Mesendoderm (in vitro differentiated cells): ENCODE measurements around the gene PRKAR2B.
A peak's percentile ranks its signal among the peaks of the same experiment; 100 is the strongest.

Source experiments
- DNase-seq: peaks from one replicate; pipeline ENCODE4 v3.0.0; 2013
- H2AK5ac ChIP-seq: 2 replicates; pipeline ENCODE4 v1.6.1; 2013; ENCODE audit warnings: low read length, inconsistent platforms
- H2BK120ac ChIP-seq: 2 replicates; pipeline ENCODE4 v1.6.1; 2013; ENCODE audit warnings: low read depth, mild to moderate bottlenecking, low read length, moderate library complexity, mixed read lengths
- H2BK15ac ChIP-seq: replicated peaks from 2 replicates; pipeline ENCODE4 v1.6.1; 2013; ENCODE audit warnings: low read depth, mild to moderate bottlenecking, moderate library complexity
- H2BK5ac ChIP-seq: 2 replicates; pipeline ENCODE4 v1.6.1; 2013; ENCODE audit warnings: low read length, inconsistent platforms
- H3K18ac ChIP-seq: 2 replicates; pipeline ENCODE4 v1.6.1; 2013; ENCODE audit warnings: mild to moderate bottlenecking, low read length, mixed read lengths
- H3K23ac ChIP-seq: one replicate; pipeline ENCODE4 v1.6.1; 2013; ENCODE audit warnings: low read length
- H3K27ac ChIP-seq: 2 replicates; pipeline ENCODE4 v1.5.1; 2013; ENCODE audit warnings: low read depth, mild to moderate bottlenecking, inconsistent platforms, low read length, moderate library complexity
- H3K27me3 ChIP-seq: 2 replicates; pipeline ENCODE4 v1.6.1; 2013; ENCODE audit warnings: low read length, control low read depth, mild to moderate bottlenecking, inconsistent platforms; ENCODE audit not compliant: insufficient read depth, poor library complexity
- H3K36me3 ChIP-seq: 2 replicates; pipeline ENCODE4 v1.6.1; 2013; ENCODE audit warnings: low read length, inconsistent platforms; ENCODE audit not compliant: control insufficient read depth, insufficient read depth
- H3K4ac ChIP-seq: one replicate; pipeline ENCODE4 v1.6.1; 2013; ENCODE audit warnings: low read depth, mild to moderate bottlenecking, low read length, moderate library complexity
- H3K4me1 ChIP-seq: 2 replicates; pipeline ENCODE4 v1.6.1; 2013; ENCODE audit warnings: low read depth, low read length, inconsistent platforms; ENCODE audit not compliant: control insufficient read depth
- H3K4me2 ChIP-seq: 2 replicates; pipeline ENCODE4 v1.6.1; 2013; ENCODE audit warnings: low read length
- H3K4me3 ChIP-seq: 2 replicates; pipeline ENCODE4 v1.5.1; 2013; ENCODE audit warnings: mild to moderate bottlenecking, low read length
- H3K56ac ChIP-seq: one replicate; pipeline ENCODE4 v1.6.1; 2013; ENCODE audit warnings: low read length
- H3K79me1 ChIP-seq: 2 replicates; pipeline ENCODE4 v1.6.1; 2013; ENCODE audit warnings: low read length, inconsistent platforms
- H3K79me2 ChIP-seq: 2 replicates; pipeline ENCODE4 v1.6.1; 2013; ENCODE audit warnings: mild to moderate bottlenecking, low read length; ENCODE audit not compliant: control insufficient read depth, insufficient read depth
- H3K9ac ChIP-seq: 2 replicates; pipeline ENCODE4 v1.6.1; 2013; ENCODE audit warnings: low read length, inconsistent platforms
- H4K5ac ChIP-seq: one replicate; pipeline ENCODE4 v1.6.1; 2013; ENCODE audit warnings: low read length
- H4K8ac ChIP-seq: one replicate; pipeline ENCODE4 v1.6.1; 2013; ENCODE audit warnings: low read depth, mild to moderate bottlenecking, control low read depth, low read length, moderate library complexity
- WGBS: extraction: QIAGEN DNeasy Blood & Tissue Kit; methylation state at CpG from one replicate; pipeline ENCODE4 v1.1.7; 2013; ENCODE audit warnings: low lambda C conversion rate, missing lambda C conversion rate; ENCODE audit not compliant: insufficient coverage; ENCODE audit errors: extremely low coverage; 5-methylcytosine and 5-hydroxymethylcytosine counted together

Gene PRKAR2B

DNA sequence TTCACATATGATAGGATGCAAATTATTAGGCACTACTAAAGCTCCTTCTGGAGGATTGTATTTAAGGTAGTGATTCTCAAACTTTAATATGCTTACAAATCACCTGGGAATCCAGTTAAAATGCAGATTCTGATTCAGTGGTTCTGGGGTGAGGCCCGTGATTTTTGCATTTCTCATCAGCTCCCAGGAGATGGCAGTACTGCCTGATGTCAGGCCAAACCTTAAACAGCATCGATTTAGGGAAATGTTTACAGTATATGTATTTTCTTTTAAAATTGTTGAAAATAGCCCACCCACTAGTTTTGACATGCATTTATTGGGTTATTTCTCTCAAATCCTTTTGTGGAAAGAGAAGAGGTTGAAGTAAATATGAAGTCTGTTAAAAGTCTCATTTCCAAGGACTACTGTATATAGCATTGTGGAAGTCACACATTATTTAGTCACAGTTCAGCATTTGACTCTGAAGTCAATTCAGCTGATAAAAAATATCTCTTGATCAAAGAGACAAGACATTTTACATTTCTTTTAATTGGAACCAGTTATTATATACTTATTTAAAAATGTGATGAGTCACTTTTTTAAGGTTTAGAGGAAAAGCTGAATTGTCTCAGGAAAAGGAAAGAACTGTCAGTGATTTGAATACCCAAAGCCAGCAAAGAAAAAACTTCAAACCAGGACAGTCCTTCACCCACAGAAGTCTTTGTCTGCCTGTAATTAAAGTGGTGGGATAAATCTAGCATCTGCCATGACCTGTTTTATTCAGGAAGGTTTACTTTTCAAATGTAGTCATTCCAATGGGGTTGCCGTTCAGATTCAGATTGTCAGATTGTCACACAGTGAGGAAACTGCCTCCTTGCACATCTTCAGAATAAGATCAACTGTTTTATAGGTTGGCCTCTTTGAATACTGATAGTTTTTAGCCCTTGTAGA lies 103.2 kb downstream of the PRKAR2B start:
- peak; percentile 48 for DNase-seq
- no peak overlapping the region for H3K4me2 ChIP-seq

GRCh38 chr7:107148721-107149120 lies 104.2 kb downstream of the PRKAR2B start:
- no peaks in the 10 kb centered on the region for H3K79me2 ChIP-seq
- H2BK120ac ChIP-seq, result no peak overlapping the region
- no peaks in the 10 kb centered on the region for H3K4me1 ChIP-seq
- no peak overlapping the region for H2BK5ac ChIP-seq
- H3K36me3 ChIP-seq, result no peaks in the 10 kb centered on the region
- no peak overlapping the region for H3K4me3 ChIP-seq
- no peak overlapping the region for H3K23ac ChIP-seq
- H3K27ac ChIP-seq, result no peak overlapping the region
- no peak overlapping the region for H3K18ac ChIP-seq
- no peak overlapping the region for H2BK15ac ChIP-seq
- H3K27me3 ChIP-seq, result no peaks in the 10 kb centered on the region
- no peak overlapping the region for H3K4me2 ChIP-seq
- no peak overlapping the region for H3K9ac ChIP-seq
- WGBS, result no CpG with 5 or more reads among the region's 2 CpGs
- no peak for DNase-seq
- H3K79me1 ChIP-seq, result no peaks in the 10 kb centered on the region
- no peak overlapping the region for H3K4ac ChIP-seq
- no peak overlapping the region for H3K56ac ChIP-seq
- H2AK5ac ChIP-seq, result no peak overlapping the region
- no peak overlapping the region for H4K8ac ChIP-seq
- H4K5ac ChIP-seq, result no peak overlapping the region

More for the DNA sequence above, 103.2 kb downstream of the PRKAR2B start:
- Histone ChIP-seq H3K79me2 (no peaks in the 10 kb centered on the region), H3K4ac (no peak overlapping the region), H2AK5ac (no peak overlapping the region), H3K18ac (no peak overlapping the region), H3K56ac (no peak overlapping the region), H3K4me3 (no peak overlapping the region), H3K36me3 (no peaks in the 10 kb centered on the region), H2BK5ac (no peak overlapping the region), H3K27me3 (no peaks in the 10 kb centered on the region), H3K23ac (no peak overlapping the region), H3K79me1 (no peaks in the 10 kb centered on the region), H3K27ac (no peak overlapping the region), H2BK15ac (no peak overlapping the region), H3K9ac (no peak overlapping the region), H2BK120ac (no peak overlapping the region), H4K5ac (no peak overlapping the region), H4K8ac (no peak overlapping the region), H3K4me1 (no peaks in the 10 kb centered on the region)
- no CpG with 5 or more reads among the region's 3 CpGs for whole genome bisulfite sequencing

DNA sequence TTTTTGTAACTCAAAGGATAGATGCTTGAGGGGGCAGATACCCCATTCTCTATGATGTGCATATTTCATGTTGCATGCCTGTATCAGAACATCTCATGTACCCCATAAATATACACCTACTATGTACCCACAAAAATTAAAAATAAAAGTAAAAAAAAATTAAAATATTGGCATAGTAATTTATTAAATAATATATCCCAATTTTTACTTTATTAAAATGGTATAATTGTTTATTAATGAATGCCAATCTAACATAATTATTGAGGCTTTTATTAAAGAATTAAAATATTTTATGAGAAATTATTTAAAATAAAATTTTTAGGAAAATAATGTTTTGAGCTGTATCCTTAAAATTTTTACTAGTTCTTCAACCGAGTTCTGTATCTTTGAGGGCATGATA lies 105.4 kb downstream of the PRKAR2B start:
- no peak overlapping the region for H3K4me2 ChIP-seq
- H2BK15ac ChIP-seq, result no peak overlapping the region
- WGBS, result 100% methylated on average over 1 of the region's 1 CpG
- H3K4me1 ChIP-seq, result no peaks in the 10 kb centered on the region
- no peak overlapping the region for H4K5ac ChIP-seq
- H3K4ac ChIP-seq, result no peak overlapping the region
- no peak overlapping the region for H2BK120ac ChIP-seq
- H3K79me2 ChIP-seq, result no peaks in the 10 kb centered on the region
- H3K56ac ChIP-seq, result no peak overlapping the region
- H2AK5ac ChIP-seq, result no peak overlapping the region
- no peak overlapping the region for H3K27ac ChIP-seq
- H3K36me3 ChIP-seq, result no peaks in the 10 kb centered on the region
- no peaks in the 10 kb centered on the region for H3K79me1 ChIP-seq
- H4K8ac ChIP-seq, result no peak overlapping the region
- H3K9ac ChIP-seq, result no peak overlapping the region
- H3K18ac ChIP-seq, result no peak overlapping the region
- no peaks in the 10 kb centered on the region for H3K27me3 ChIP-seq
- DNase-seq, result no peak
- no peak overlapping the region for H2BK5ac ChIP-seq
- no peak overlapping the region for H3K23ac ChIP-seq
- H3K4me3 ChIP-seq, result no peak overlapping the region

DNA sequence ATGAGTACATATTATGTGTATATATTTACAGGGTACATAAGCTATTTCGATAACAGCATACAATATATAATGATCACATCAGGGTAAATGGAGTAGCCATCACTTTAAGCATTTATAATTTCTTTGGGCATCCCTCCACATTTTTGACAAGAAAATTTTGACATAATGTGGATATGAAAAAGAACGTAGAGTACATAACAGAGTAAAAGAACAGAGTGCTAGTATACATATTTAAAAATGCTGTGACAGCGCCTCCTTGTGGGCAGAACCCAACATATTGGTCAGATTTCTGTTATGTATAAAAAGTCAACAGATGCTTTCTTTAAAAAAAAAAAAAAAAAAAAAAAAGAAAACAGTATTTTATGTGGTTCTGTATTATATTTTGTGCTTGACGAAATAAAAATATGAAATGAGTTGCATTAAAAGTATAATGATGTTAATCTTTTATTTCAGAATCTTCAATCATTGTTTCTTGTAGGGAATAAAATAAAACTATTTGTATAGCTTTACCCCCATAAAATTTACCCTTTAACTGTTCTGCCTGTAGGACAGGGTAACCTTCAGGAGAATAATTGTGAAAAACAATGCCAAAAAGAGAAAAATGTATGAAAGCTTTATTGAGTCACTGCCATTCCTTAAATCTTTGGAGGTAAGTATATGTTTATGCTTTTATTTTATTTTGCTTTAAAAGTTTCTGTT lies 106.0 kb downstream of the PRKAR2B start:
- no peaks in the 10 kb centered on the region for H3K79me1 ChIP-seq
- H3K56ac ChIP-seq, result no peak overlapping the region
- H2BK120ac ChIP-seq, result no peak overlapping the region
- no peak overlapping the region for H2BK15ac ChIP-seq
- DNase-seq, result peak; percentile 54
- H4K5ac ChIP-seq, result no peak overlapping the region
- H3K79me2 ChIP-seq, result no peaks in the 10 kb centered on the region
- H3K36me3 ChIP-seq, result no peaks in the 10 kb centered on the region
- no peaks in the 10 kb centered on the region for H3K27me3 ChIP-seq
- H4K8ac ChIP-seq, result no peak overlapping the region
- no peak overlapping the region for H3K9ac ChIP-seq
- no peak overlapping the region for H3K27ac ChIP-seq
- no peak overlapping the region for H3K4me3 ChIP-seq
- no peak overlapping the region for H3K4ac ChIP-seq
- no peak overlapping the region for H3K18ac ChIP-seq
- no peak overlapping the region for H2AK5ac ChIP-seq
- H2BK5ac ChIP-seq, result no peak overlapping the region
- no peaks in the 10 kb centered on the region for H3K4me1 ChIP-seq
- H3K4me2 ChIP-seq, result no peak overlapping the region
- no peak overlapping the region for H3K23ac ChIP-seq
- WGBS, result no CpG with 5 or more reads among the region's 4 CpGs

GRCh38 chr7:107151538-107151937 lies 107.0 kb downstream of the PRKAR2B start:
- Histone ChIP-seq H3K36me3 (no peaks in the 10 kb centered on the region), H3K4me2 (no peak overlapping the region), H3K79me2 (no peaks in the 10 kb centered on the region), H3K27me3 (no peaks in the 10 kb centered on the region), H3K4ac (no peak overlapping the region), H3K27ac (no peak overlapping the region), H3K4me1 (no peaks in the 10 kb centered on the region), H3K79me1 (no peaks in the 10 kb centered on the region), H3K18ac (no peak overlapping the region), H4K5ac (no peak overlapping the region), H3K9ac (no peak overlapping the region), H3K23ac (no peak overlapping the region), H3K4me3 (no peak overlapping the region), H2AK5ac (no peak overlapping the region), H2BK5ac (no peak overlapping the region), H3K56ac (no peak overlapping the region), H2BK15ac (no peak overlapping the region), H4K8ac (no peak overlapping the region), H2BK120ac (no peak overlapping the region)
- DNase-seq, result no peak
- no CpG with 5 or more reads among the region's 7 CpGs for WGBS
